ENCODE data around the gene SPSB2.

GRCh38 chr12:6883683-6884082 is 10.6 kb upstream of the SPSB2 start:
- TF ChIP-seq POLR2A (IDR thresholded peaks at IDR 0.05; ENCODE audit: low read length) (no peak), GATA1 (IDR thresholded peaks at IDR 0.05; ENCODE audit: low read depth, low read length) (no peak)
